ENCODE measurements around the gene SHROOM1.

DNA sequence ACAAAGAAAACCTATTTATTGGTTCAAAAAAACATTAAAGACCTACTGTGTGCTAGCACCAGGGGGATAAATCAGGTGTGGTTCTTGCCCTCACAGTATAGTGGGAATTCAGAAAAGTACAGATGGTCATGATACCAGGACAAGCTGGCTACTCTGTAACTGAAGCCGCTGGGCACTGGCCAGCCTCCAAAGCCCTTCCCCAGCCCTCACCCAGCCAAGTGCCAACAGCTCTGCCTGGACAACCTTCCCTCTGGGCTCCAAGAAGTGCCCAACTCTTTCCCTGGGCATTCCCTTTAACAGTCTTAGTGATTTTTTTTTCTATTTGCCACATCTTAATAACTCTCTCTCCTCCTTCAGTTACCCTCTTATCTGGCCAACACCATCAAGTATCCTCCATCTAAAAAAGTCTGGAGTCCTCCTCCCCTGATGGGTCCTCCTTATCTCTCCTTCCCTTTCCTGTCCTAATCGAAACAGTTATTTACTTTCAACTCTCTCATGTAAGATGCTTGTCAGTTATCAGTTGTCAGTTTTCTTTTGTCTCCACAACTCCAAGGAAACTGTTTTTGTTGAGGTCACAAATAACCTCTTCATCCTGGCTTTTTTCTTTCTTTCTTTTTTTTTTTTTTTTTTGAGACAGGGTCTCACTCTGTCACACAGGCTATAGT, 40.1 kb downstream of the SHROOM1 start:
- TF ChIP-seq ZNF274 (IDR thresholded peaks at IDR 0.05; ENCODE audit: low read depth, low read length), result no peak
- no peak for TF ChIP-seq YY1 (IDR thresholded peaks at IDR 0.05; ENCODE audit: insufficient read depth, insufficient read length)
- TF ChIP-seq SUZ12 (IDR thresholded peaks at IDR 0.05; ENCODE audit: extremely low read depth, insufficient read depth, insufficient read length), result no peak
